H1 (cell line): ENCODE results near the gene SOX8. TPM values are rescaled to one million over a fixed set of nuclear protein-coding genes. Genes with fewer than 3 reads are reported as not detected.

Source experiments
- CTCF ChIA-PET: fragments of 300-600 bp; sonication (Branson Sonifier 250); formaldehyde crosslinking; loops from one replicate; lab custom pipeline; 2021; ENCODE audit not compliant: partially characterized antibody; lab: Charles Lee
- POLR2A ChIA-PET: fragments of 300-600 bp; sonication (Branson Sonifier 250); formaldehyde crosslinking; loops from one replicate; lab custom pipeline; 2021; ENCODE audit warnings: inconsistent platforms; ENCODE audit not compliant: partially characterized antibody; lab: Charles Lee
- DNase-seq, 2 experiments: peaks; one replicate each; pipeline versions ENCODE4 v3.0.0 to v3.0.0-alpha.2; 2010 to 2022; ENCODE audit warnings: low spot score in 2 of 2, low read depth in 1 of 2, mixed read lengths in 1 of 2
- FAIRE-seq: peaks from 2 replicates; lab custom pipeline; 2011; peaks lifted over from hg19 to GRCh38; lab: Jason Lieb, UNC
- H2AFZ ChIP-seq: 2 replicates; pipeline ENCODE4 v1.8.1; 2012; ENCODE audit warnings: low read length, inconsistent platforms
- H2AK5ac ChIP-seq: 2 replicates; pipeline ENCODE4 v1.6.1; 2013; ENCODE audit warnings: low read depth, low read length
- H2BK120ac ChIP-seq: replicated peaks from 2 replicates; pipeline ENCODE3; 2013; ENCODE audit warnings: low read depth, low read length, inconsistent platforms
- H2BK12ac ChIP-seq: 2 replicates; pipeline ENCODE4 v1.6.1; 2013; ENCODE audit warnings: low read depth, low read length
- H2BK15ac ChIP-seq: 2 replicates; pipeline ENCODE4 v1.6.1; 2013; ENCODE audit warnings: low read length
- H2BK20ac ChIP-seq: 2 replicates; pipeline ENCODE4 v1.6.1; 2013; ENCODE audit warnings: low read length
- H2BK5ac ChIP-seq: 2 replicates; pipeline ENCODE4 v1.6.1; 2013; ENCODE audit warnings: low read depth, low read length
- H3K14ac ChIP-seq: 2 replicates; pipeline ENCODE4 v1.6.1; 2013; ENCODE audit warnings: inconsistent platforms; ENCODE audit not compliant: insufficient read length
- H3K18ac ChIP-seq: 2 replicates; pipeline ENCODE4 v1.6.1; 2013; ENCODE audit warnings: low read length; ENCODE audit errors: extremely low read depth
- H3K23ac ChIP-seq: 2 replicates; pipeline ENCODE4 v1.6.1; 2013; ENCODE audit warnings: inconsistent platforms; ENCODE audit not compliant: insufficient read length
- H3K23me2 ChIP-seq: 2 replicates; pipeline ENCODE4 v1.6.1; 2013; ENCODE audit warnings: low read depth, low read length
- H3K27ac ChIP-seq: 2 replicates; pipeline ENCODE4 v1.6.1; 2011; ENCODE audit warnings: low read depth, low read length, inconsistent platforms
- H3K27me3 ChIP-seq, 4 experiments: replicated peaks in 1 of 4; 1 replicate in 1 of 4; 2 replicates in 3 of 4; pipeline versions ENCODE4 v1.6.1 to v1.8.1; 2011 to 2013; ENCODE audit warnings: low read length in 3 of 4, mild to moderate bottlenecking in 3 of 4, inconsistent platforms in 2 of 4, mixed read lengths in 2 of 4, moderate library complexity in 1 of 4; ENCODE audit not compliant: control insufficient read depth in 3 of 4, insufficient read depth in 3 of 4; ENCODE audit errors: extremely low read depth in 1 of 4
- H3K36me3 ChIP-seq, 4 experiments: 2 replicates each; pipeline versions ENCODE4 v1.6.1 to v1.8.1; 2011 to 2013; ENCODE audit warnings: mild to moderate bottlenecking in 4 of 4, low read length in 3 of 4, moderate library complexity in 2 of 4, control low read depth in 1 of 4, inconsistent platforms in 1 of 4; ENCODE audit not compliant: insufficient read depth in 4 of 4, control insufficient read depth in 2 of 4
- H3K4ac ChIP-seq: replicated peaks from 2 replicates; pipeline ENCODE3; 2013; ENCODE audit warnings: low read length, low read depth, mixed read lengths, inconsistent platforms; ENCODE audit not compliant: insufficient read length
- H3K4me1 ChIP-seq, 4 experiments: replicated peaks in 1 of 4; 1 replicate in 1 of 4; 2 replicates in 3 of 4; pipeline versions ENCODE4 v1.6.1 to v1.8.1; 2011 to 2013; ENCODE audit warnings: low read length in 3 of 4, inconsistent platforms in 2 of 4, mixed read lengths in 1 of 4; ENCODE audit not compliant: insufficient read depth in 4 of 4, control insufficient read depth in 3 of 4
- H3K4me2 ChIP-seq, 2 experiments: 2 replicates each; pipeline versions ENCODE4 v1.6.1 to v1.8.1; 2011 to 2013; ENCODE audit warnings: low read depth in 2 of 2, low read length in 2 of 2, control low read depth in 1 of 2, inconsistent platforms in 1 of 2, mild to moderate bottlenecking in 1 of 2; ENCODE audit not compliant: insufficient read depth in 1 of 2
- H3K4me3 ChIP-seq, 4 experiments: fragments of 200-600, 300-600 bp in 1 of 4; sonication (generic), shearing (Covaris generic), sonication (Bioruptor Twin) in 1 of 4; 2 replicates each; pipeline versions ENCODE4 v1.5.1 to v1.8.1; 2011 to 2016; ENCODE audit warnings: low read length in 4 of 4, low read depth in 3 of 4, control low read depth in 2 of 4, inconsistent platforms in 2 of 4, mild to moderate bottlenecking in 2 of 4, mixed read lengths in 1 of 4, moderate library complexity in 1 of 4; ENCODE audit not compliant: insufficient read depth in 2 of 4; ENCODE audit errors: extremely low read depth in 1 of 4
- H3K56ac ChIP-seq: replicated peaks from 2 replicates; pipeline ENCODE3; 2013; ENCODE audit warnings: low read depth, mild to moderate bottlenecking, mixed read lengths, low read length, inconsistent platforms; ENCODE audit not compliant: insufficient read length
- H3K79me1 ChIP-seq: 2 replicates; pipeline ENCODE4 v1.6.1; 2013; ENCODE audit warnings: low read depth, low read length, control low read depth
- H3K79me2 ChIP-seq, 2 experiments: 2 replicates each; pipeline versions ENCODE4 v1.6.1 to v1.8.1; 2012 to 2013; ENCODE audit warnings: low read length in 2 of 2, mild to moderate bottlenecking in 2 of 2, inconsistent platforms in 1 of 2; ENCODE audit not compliant: insufficient read depth in 2 of 2, control insufficient read depth in 1 of 2
- H3K9ac ChIP-seq, 4 experiments: replicated peaks in 1 of 4; 1 replicate in 1 of 4; 2 replicates in 3 of 4; pipeline versions ENCODE4 v1.6.1 to v1.8.1; 2011 to 2013; ENCODE audit warnings: low read depth in 3 of 4, low read length in 3 of 4, control low read depth in 2 of 4, mild to moderate bottlenecking in 2 of 4, moderate library complexity in 2 of 4, inconsistent platforms in 1 of 4; ENCODE audit errors: extremely low read depth in 1 of 4
- H3K9me3 ChIP-seq, 2 experiments: 2 replicates each; pipeline versions ENCODE4 v1.6.1 to v1.8.1; 2012 to 2013; ENCODE audit warnings: mild to moderate bottlenecking in 2 of 2, moderate library complexity in 2 of 2, control low read depth in 1 of 2, inconsistent platforms in 1 of 2, low read depth in 1 of 2, low read length in 1 of 2, mixed read lengths in 1 of 2; ENCODE audit not compliant: insufficient read depth in 2 of 2
- H4K20me1 ChIP-seq, 2 experiments: replicated peaks in 1 of 2; 2 replicates each; pipeline versions ENCODE3 to v1.8.1; 2011 to 2013; ENCODE audit warnings: inconsistent platforms in 2 of 2, low read length in 2 of 2, mild to moderate bottlenecking in 1 of 2; ENCODE audit not compliant: insufficient read depth in 2 of 2, control insufficient read depth in 1 of 2
- H4K5ac ChIP-seq: 2 replicates; pipeline ENCODE4 v1.6.1; 2013; ENCODE audit warnings: low read length, low read depth, mixed read lengths, inconsistent platforms; ENCODE audit not compliant: insufficient read length
- H4K8ac ChIP-seq: 2 replicates; pipeline ENCODE4 v1.8.0; 2013; ENCODE audit warnings: mild to moderate bottlenecking, moderate library complexity, low read length, inconsistent platforms; ENCODE audit not compliant: insufficient read depth; ENCODE audit errors: extremely low read depth
- H4K91ac ChIP-seq: replicated peaks from 2 replicates; pipeline ENCODE3; 2013; ENCODE audit warnings: low read length, mixed read lengths, inconsistent platforms; ENCODE audit not compliant: insufficient read length
- CBX8 ChIP-seq: fragments of 300-800, 300-1000 bp; sonication (generic); IDR thresholded peaks from 2 replicates; pipeline ENCODE4 v1.7.1; 2016; ENCODE audit warnings: low read depth, low read length, borderline replicate concordance
- CREB1 ChIP-seq: IDR thresholded peaks from 2 replicates; pipeline ENCODE4 v1.6.1; 2012; ENCODE audit warnings: inconsistent platforms
- CTBP2 ChIP-seq: IDR thresholded peaks from 2 replicates; pipeline ENCODE4 v1.7.0; 2011; ENCODE audit warnings: borderline replicate concordance, mild to moderate bottlenecking, moderate library complexity, mixed read lengths, low read length; ENCODE audit not compliant: insufficient read depth, insufficient read length
- JUND ChIP-seq: IDR thresholded peaks from 2 replicates; pipeline ENCODE4 v1.6.1; 2011; ENCODE audit warnings: mild to moderate bottlenecking, improper control_type of control experiment, low read length
- RXRA ChIP-seq: IDR thresholded peaks from 2 replicates; pipeline ENCODE4 v1.6.1; 2011; ENCODE audit warnings: low read depth, mild to moderate bottlenecking, low read length, moderate library complexity; ENCODE audit not compliant: insufficient read depth
- SIX5 ChIP-seq: IDR thresholded peaks from 2 replicates; pipeline ENCODE4 v1.6.1; 2011; ENCODE audit warnings: mild to moderate bottlenecking, low read depth, low read length
- SP4 ChIP-seq: IDR thresholded peaks from 2 replicates; pipeline ENCODE4 v1.6.1; 2012; ENCODE audit warnings: low read length, inconsistent platforms
- WGBS, 2 experiments: shearing (Covaris generic) in 1 of 2; methylation state at CpG; one replicate each; pipeline versions ENCODE4 v1.1.6 to v1.1.7; 2013 to 2015; ENCODE audit warnings: low lambda C conversion rate in 2 of 2, mixed read lengths in 2 of 2, inconsistent platforms in 1 of 2, low coverage in 1 of 2, missing lambda C conversion rate in 1 of 2; ENCODE audit not compliant: insufficient replicate concordance in 2 of 2, insufficient coverage in 1 of 2, insufficient read length in 1 of 2; ENCODE audit errors: extremely low coverage in 1 of 2, missing lambda C conversion rate in 1 of 2; 5-methylcytosine and 5-hydroxymethylcytosine counted together
- polyA plus RNA-seq, 7 experiments: library from polyadenylated mRNA; depleted of rRNA in 3 of 7; stranded (reverse) in 5 of 7; unstranded in 2 of 7; fragments of >200 nt in 5 of 7; fragments of 200-250 nt in 2 of 7; gene quantifications; 1 replicate in 5 of 7; 2 replicates in 1 of 7; 4 replicates in 1 of 7; pipeline versions ENCODE4 v1.2.1 to v1.2.3, GENCODE V29; 2011 to 2013; ENCODE audit warnings: missing spikeins in 2 of 7, mixed read lengths in 2 of 7
- total RNA-seq: library from RNA; stranded (reverse); fragmentation: NEBNext Ultra II Directional; extraction: Animal tissue kit (Norgen Biotek cat#: 25700); gene quantifications from 2 replicates; pipeline ENCODE4 v1.2.1, GENCODE V29; 2021

Gene SOX8
- total and polyA plus RNA-seq, 2 of the 8 experiments (the other 6 are each of a cell fraction or from before 2014, with no cell fraction given): 2.2 to 5.7 TPM

DNA sequence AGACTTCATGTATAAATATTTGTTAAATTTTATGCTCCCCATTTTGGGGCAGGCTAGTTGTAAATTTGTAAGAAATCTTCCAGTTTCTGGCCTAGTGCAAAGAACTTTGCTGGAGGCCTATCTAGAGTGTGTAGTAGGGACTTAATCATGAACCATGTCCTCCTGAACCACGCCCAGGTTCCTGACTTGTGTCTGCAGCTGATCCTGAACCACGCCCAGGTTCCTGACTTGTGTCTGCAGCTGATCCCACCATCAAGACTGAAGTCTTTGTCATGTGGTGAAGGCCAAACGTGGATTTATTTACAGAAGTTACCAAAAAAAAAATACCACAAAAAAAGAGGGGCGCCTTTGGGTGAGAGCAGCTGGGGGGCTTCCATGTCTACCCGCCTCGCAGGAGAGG, 43.8 kb upstream of the SOX8 start:
- DNase-seq (no peak), FAIRE-seq (no peak)
- H3K27me3 ChIP-seq: no peaks in the 10 kb centered on the region
- ChIA-PET CTCF (interaction anchor here (1.1 kb wide), 1 partner anchor 44 kb away, joined by 3 read pairs; no protein-coding TSS in a partner anchor), POLR2A (no interaction called here)
- H3K14ac ChIP-seq: no peak overlapping the region
- H3K4me2 ChIP-seq: no peak overlapping the region
- no peak overlapping the region for H3K56ac ChIP-seq
- H2BK5ac ChIP-seq: no peak overlapping the region
- 71% methylated on average over 5 of the region's 6 CpGs; no CpG with 5 or more reads in 1 of the 2 experiments for WGBS, 2 experiments
- H2BK15ac ChIP-seq: no peak overlapping the region
- H3K27ac ChIP-seq: no peak overlapping the region
- no peak overlapping the region for H3K4me3 ChIP-seq
- no peak overlapping the region for H4K8ac ChIP-seq
- H2BK20ac ChIP-seq: no peak overlapping the region
- no peak overlapping the region for H4K91ac ChIP-seq
- no peaks in the 10 kb centered on the region for H3K79me2 ChIP-seq
- no peaks in the 10 kb centered on the region; a peak in 1 of 7 replicates for H3K4me1 ChIP-seq
- H2BK120ac ChIP-seq: no peak overlapping the region
- H3K9me3 ChIP-seq: peaks cover 10 to 47% of the 10 kb centered on the region in 2 experiments
- no peak overlapping the region for H3K9ac ChIP-seq
- no peaks in the 10 kb centered on the region for H3K36me3 ChIP-seq
- H2AK5ac ChIP-seq: no peak overlapping the region
- H3K18ac ChIP-seq: no peak overlapping the region
- H2AFZ ChIP-seq: no peak overlapping the region
- H3K4ac ChIP-seq: no peak overlapping the region
- no peaks in the 10 kb centered on the region for H3K23me2 ChIP-seq
- H3K23ac ChIP-seq: no peak overlapping the region
- H3K79me1 ChIP-seq: no peaks in the 10 kb centered on the region
- no peak overlapping the region for H2BK12ac ChIP-seq
- H4K20me1 ChIP-seq: no peaks in the 10 kb centered on the region
- H4K5ac ChIP-seq: no peak overlapping the region
- TF ChIP-seq CREB1: no peak
- TF ChIP-seq RXRA: no peak
- TF ChIP-seq CTBP2: no peak
- TF ChIP-seq SIX5: no peak
- TF ChIP-seq SP4: no peak
- no peak for TF ChIP-seq CBX8
- no peak for TF ChIP-seq JUND
